Measurements from ENCODE around the gene EEF1A2.

Gene EEF1A2

DNA sequence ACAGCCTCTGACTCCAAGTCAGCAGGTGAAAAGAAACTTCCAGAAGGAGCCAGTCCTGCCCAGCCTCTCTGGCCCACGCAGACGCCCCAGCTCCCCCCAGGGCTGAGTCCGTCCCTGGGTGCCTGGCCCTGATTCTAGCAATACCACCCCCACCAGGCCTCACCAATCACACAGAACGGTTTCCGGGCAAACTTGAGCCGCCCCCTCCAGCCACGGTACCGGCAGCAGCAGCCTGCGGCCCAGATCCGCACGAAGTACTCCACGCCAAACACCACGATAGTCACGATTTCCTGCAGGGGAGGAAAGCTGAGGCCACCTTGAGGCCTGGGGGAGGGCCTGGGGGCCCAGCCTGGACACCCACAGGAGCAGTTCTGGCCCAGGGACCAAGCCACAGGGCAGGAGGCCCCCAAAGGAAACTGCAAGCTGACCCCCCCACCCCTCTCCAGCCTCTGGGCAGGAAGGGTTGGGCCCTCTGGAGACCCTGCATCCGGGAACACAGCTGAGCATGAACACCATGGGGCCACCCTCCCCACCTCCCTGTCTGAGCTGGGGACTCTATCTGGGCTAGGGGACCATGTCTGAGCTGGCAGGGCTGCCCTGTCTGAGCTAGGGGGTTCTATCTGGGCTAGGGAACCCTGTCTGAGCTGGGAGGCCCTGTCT, 53.7 kb downstream of the EEF1A2 start:
- TF ChIP-seq NFIC (IDR thresholded peaks at IDR 0.05) (no peak), TCF12 (IDR thresholded peaks at IDR 0.05; ENCODE audit: low read depth) (no peak), ZBTB7A (IDR thresholded peaks at IDR 0.05; ENCODE audit: low read depth) (no peak), CEBPB (IDR thresholded peaks at IDR 0.05) (no peak), TAF1 (IDR thresholded peaks at IDR 0.05; ENCODE audit: low read depth) (no peak), YY1 (IDR thresholded peaks at IDR 0.05; ENCODE audit: low read depth) (no peak), CREB1 (IDR thresholded peaks at IDR 0.05; ENCODE audit: low read depth) (no peak), RAD21 (IDR thresholded peaks at IDR 0.05; ENCODE audit: low read depth) (no peak), TEAD4 (IDR thresholded peaks at IDR 0.05) (no peak), EP300 (IDR thresholded peaks at IDR 0.05; ENCODE audit: borderline replicate concordance) (no peak), FOXM1 (IDR thresholded peaks at IDR 0.05; ENCODE audit: borderline replicate concordance, low read depth) (no peak), EGR1 (IDR thresholded peaks at IDR 0.05) (no peak)
- TF ChIP-seq, protein P1, sequence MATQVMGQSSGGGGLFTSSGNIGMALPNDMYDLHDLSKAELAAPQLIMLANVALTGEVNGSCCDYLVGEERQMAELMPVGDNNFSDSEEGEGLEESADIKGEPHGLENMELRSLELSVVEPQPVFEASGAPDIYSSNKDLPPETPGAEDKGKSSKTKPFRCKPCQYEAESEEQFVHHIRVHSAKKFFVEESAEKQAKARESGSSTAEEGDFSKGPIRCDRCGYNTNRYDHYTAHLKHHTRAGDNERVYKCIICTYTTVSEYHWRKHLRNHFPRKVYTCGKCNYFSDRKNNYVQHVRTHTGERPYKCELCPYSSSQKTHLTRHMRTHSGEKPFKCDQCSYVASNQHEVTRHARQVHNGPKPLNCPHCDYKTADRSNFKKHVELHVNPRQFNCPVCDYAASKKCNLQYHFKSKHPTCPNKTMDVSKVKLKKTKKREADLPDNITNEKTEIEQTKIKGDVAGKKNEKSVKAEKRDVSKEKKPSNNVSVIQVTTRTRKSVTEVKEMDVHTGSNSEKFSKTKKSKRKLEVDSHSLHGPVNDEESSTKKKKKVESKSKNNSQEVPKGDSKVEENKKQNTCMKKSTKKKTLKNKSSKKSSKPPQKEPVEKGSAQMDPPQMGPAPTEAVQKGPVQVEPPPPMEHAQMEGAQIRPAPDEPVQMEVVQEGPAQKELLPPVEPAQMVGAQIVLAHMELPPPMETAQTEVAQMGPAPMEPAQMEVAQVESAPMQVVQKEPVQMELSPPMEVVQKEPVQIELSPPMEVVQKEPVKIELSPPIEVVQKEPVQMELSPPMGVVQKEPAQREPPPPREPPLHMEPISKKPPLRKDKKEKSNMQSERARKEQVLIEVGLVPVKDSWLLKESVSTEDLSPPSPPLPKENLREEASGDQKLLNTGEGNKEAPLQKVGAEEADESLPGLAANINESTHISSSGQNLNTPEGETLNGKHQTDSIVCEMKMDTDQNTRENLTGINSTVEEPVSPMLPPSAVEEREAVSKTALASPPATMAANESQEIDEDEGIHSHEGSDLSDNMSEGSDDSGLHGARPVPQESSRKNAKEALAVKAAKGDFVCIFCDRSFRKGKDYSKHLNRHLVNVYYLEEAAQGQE (IDR thresholded peaks at IDR 0.05; ENCODE audit: low read depth), result no peak
- TF ChIP-seq, protein P2, sequence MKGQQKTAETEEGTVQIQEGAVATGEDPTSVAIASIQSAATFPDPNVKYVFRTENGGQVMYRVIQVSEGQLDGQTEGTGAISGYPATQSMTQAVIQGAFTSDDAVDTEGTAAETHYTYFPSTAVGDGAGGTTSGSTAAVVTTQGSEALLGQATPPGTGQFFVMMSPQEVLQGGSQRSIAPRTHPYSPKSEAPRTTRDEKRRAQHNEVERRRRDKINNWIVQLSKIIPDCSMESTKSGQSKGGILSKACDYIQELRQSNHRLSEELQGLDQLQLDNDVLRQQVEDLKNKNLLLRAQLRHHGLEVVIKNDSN (IDR thresholded peaks at IDR 0.05), result no peak
- TF ChIP-seq, protein P3, sequence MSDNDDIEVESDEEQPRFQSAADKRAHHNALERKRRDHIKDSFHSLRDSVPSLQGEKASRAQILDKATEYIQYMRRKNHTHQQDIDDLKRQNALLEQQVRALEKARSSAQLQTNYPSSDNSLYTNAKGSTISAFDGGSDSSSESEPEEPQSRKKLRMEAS (IDR thresholded peaks at IDR 0.05), result no peak

DNA sequence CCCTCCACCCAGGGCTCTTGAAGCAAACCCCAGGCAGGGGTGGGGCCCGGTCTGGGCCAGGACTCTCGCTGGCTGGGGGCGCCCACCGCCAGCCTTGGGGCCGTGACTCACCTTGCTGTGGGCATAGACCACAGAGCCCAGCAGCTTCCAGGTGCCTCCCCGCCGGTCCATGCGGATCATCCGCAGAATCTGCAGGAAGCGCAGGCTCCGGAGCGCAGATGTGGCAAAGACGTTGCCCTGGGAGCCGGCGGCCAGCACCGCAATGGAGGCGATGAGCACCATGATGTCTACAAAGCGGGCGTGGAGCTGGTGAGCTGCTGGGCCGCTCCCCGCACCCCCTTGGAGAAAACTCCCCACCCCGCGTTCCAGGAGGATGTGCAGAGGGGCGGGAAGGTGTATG, 54.3 kb downstream of the EEF1A2 start:
- TF ChIP-seq, protein P3 (IDR thresholded peaks at IDR 0.05), result no peak
- TF ChIP-seq TAF1 (IDR thresholded peaks at IDR 0.05; ENCODE audit: low read depth), result no peak
- TF ChIP-seq EGR1 (IDR thresholded peaks at IDR 0.05), result no peak
- no peak for TF ChIP-seq NFIC (IDR thresholded peaks at IDR 0.05)
- no peak for TF ChIP-seq YY1 (IDR thresholded peaks at IDR 0.05; ENCODE audit: low read depth)
- no peak for TF ChIP-seq TCF12 (IDR thresholded peaks at IDR 0.05; ENCODE audit: low read depth)
- TF ChIP-seq FOXM1 (IDR thresholded peaks at IDR 0.05; ENCODE audit: borderline replicate concordance, low read depth), result no peak
- TF ChIP-seq CEBPB (IDR thresholded peaks at IDR 0.05), result no peak
- TF ChIP-seq, protein P1 (IDR thresholded peaks at IDR 0.05; ENCODE audit: low read depth), result no peak

DNA sequence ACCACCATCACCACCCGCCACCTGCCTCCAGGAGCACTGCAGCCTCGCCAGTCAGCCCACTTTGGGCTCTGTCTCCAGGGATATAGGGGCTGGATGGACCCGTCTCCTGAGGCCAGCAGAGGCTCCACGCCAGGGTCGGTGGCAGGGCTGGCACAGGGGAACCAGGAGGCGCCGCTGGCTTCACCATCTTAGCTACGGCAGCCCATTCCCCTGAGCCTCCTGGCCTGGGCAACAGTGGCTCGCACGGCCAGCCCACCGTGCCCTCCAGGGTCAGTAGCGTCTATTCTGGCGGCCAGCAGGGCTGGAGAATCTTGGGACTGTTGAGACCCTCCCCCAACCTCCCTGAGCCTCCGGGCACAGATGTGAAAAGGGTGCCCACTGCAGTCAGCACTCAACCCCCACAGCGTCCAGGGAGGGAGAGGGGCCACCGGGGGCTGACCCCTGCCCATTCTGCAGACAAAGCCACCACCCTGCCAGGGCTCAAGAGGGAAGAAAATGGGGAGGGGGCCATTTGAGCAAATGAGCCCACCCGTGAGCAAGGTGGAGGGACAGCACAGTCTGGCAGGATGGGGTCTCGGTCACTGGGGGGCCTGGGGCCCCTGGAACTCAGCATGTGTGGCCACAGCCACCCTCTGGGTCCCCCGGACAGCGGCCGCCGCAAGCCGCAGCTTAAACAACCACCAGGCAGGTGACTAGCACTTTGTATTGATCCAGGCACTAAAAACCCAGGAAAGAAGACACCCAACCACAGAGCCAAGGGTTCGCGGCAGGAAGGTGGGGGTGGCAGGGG, 55.1 kb downstream of the EEF1A2 start:
- TF ChIP-seq NFIC (IDR thresholded peaks at IDR 0.05) (no peak), EGR1 (IDR thresholded peaks at IDR 0.05) (no peak), TAF1 (IDR thresholded peaks at IDR 0.05; ENCODE audit: low read depth) (no peak), TCF12 (IDR thresholded peaks at IDR 0.05; ENCODE audit: low read depth) (no peak), ZBTB7A (IDR thresholded peaks at IDR 0.05; ENCODE audit: low read depth) (no peak), TEAD4 (IDR thresholded peaks at IDR 0.05) (no peak), YY1 (IDR thresholded peaks at IDR 0.05; ENCODE audit: low read depth) (no peak), FOXM1 (IDR thresholded peaks at IDR 0.05; ENCODE audit: borderline replicate concordance, low read depth) (no peak), CEBPB (IDR thresholded peaks at IDR 0.05) (no peak), RAD21 (IDR thresholded peaks at IDR 0.05; ENCODE audit: low read depth) (no peak), EP300 (IDR thresholded peaks at IDR 0.05; ENCODE audit: borderline replicate concordance) (no peak), CREB1 (IDR thresholded peaks at IDR 0.05; ENCODE audit: low read depth) (no peak)
- TF ChIP-seq, protein P1 (IDR thresholded peaks at IDR 0.05; ENCODE audit: low read depth), result no peak
- TF ChIP-seq, protein P2 (IDR thresholded peaks at IDR 0.05), result no peak
- TF ChIP-seq, protein P3 (IDR thresholded peaks at IDR 0.05), result no peak
